HG02970 (cell line): ENCODE measurements around the gene VAX1.
"Not testable (repeated sequence)": the region's sequence is repeated elsewhere in the genome, so short reads cannot be mapped to it uniquely, and the experiment has no call there.

ENCODE experiments used
- ATAC-seq: cut with Tn5 transposase; IDR thresholded peaks from one replicate; pipeline ENCODE4 v1.9.1; 2021; ENCODE audit warnings: mild to moderate bottlenecking, moderate library complexity, moderate number of reproducible peaks; ENCODE audit not compliant: unreplicated experiment, low FRiP score

Gene VAX1

GRCh38 chr10:117084421-117085246 lies 53.4 kb downstream of the VAX1 start:
- not testable (repeated sequence) for ATAC-seq
